GM18526 (cell line): Measurements from ENCODE around the gene SLC17A2.

ENCODE experiments used
- POLR2A ChIP-seq: IDR thresholded peaks from 3 replicates; pipeline ENCODE4 v1.6.1; 2011; ENCODE audit not compliant: insufficient read length; ENCODE audit errors: extremely low read depth

Gene SLC17A2

DNA sequence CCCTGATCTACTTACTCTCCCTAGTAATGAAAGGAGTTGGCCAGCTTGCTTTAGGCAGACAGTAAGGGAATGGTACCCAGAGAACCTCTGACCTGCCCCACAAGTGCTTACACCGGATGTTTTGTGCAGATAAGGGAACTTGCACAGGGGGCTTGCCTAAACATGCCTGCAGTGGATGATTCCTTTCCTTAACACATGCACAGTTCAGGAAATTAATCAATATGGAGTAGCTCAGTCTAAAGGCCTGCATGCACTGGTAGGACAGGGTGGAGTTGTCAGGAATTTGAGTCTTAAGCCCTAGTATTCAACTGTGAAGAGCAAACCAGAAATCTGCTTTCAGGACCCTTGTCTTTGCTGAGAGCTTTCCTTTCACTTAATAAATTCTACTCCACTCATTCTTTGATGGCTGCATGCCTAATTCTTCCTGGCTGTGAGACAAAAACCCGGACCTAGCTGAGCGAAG is 28.2 kb upstream of the SLC17A2 start:
- TF ChIP-seq POLR2A = no peak

DNA sequence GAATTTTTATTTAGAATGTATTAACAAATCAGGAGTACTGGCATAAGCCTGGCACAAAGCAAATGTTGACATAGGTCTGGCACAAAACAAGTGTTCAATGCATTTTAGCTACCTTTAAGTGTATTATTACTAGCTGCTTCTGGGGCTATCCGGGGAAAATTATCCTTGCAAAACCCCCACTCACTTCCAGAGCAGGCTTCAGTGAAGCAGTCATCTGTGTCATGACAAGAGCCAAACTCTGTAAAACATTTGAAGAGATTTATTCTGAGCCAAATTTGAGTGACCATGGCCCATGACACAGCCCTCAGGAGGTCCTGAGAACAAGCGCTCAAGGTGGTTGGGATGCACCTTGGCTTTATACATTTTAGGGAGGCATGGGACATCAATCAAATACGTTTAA is 25.7 kb upstream of the SLC17A2 start:
- TF ChIP-seq POLR2A = no peak

DNA sequence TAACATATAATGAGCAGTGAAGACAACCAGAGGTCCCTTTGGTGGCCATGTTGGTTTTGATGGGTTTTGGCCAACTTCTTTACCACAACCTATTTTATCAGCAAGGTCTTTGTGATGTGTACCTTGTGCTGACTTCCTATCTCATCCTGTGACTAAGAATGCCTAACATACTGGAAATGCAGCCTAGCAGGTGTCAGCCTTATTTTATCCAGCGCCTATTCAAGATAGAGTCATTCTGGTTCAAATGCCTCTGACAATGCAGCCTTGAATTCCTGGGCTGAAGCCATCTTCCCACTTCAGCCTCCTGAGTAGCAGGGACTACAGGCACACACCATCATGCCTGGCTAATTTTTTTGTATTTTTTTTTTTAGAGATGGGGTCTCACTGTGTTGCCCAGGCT is 24.3 kb upstream of the SLC17A2 start:
- no peak for TF ChIP-seq POLR2A

DNA sequence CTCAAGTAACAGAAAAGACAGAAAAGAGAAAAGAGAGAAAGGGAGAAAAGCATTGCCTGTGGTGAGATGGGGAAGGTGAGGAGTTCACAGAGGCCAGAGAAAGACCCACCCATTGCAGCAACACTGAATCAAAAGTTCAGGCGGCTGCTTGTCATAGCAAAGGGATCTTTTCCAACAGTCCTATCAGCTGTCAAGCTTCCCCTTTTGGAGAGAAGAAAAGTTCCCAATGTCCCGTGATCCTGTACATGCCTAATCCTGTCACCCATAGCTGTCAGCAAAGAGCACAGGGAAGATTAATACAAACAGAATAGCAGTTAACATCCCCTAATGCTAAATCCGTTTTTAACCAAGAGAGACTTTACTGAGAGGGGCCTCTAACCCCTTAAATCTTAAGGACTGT is 23.2 kb upstream of the SLC17A2 start:
- TF ChIP-seq POLR2A = no peak

DNA sequence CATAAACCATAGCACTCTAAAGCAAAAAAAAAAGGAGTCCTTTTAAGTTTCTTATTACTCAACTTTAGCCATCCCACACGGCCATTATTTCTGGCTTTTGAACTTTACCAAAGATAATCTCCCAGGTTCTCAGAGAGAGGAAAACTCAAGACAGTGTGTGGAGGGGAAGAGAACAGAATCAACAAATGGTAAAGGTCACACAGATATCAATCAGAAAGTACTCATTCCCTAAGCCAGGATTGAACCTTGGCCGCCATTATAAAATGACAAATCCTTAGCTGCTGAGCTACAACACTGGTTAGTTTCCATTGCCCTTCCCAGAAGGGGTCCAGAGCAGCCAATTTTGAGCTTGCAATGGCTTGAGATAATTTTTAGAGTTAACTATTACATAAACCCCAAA is 22.0 kb upstream of the SLC17A2 start:
- no peak for TF ChIP-seq POLR2A

DNA sequence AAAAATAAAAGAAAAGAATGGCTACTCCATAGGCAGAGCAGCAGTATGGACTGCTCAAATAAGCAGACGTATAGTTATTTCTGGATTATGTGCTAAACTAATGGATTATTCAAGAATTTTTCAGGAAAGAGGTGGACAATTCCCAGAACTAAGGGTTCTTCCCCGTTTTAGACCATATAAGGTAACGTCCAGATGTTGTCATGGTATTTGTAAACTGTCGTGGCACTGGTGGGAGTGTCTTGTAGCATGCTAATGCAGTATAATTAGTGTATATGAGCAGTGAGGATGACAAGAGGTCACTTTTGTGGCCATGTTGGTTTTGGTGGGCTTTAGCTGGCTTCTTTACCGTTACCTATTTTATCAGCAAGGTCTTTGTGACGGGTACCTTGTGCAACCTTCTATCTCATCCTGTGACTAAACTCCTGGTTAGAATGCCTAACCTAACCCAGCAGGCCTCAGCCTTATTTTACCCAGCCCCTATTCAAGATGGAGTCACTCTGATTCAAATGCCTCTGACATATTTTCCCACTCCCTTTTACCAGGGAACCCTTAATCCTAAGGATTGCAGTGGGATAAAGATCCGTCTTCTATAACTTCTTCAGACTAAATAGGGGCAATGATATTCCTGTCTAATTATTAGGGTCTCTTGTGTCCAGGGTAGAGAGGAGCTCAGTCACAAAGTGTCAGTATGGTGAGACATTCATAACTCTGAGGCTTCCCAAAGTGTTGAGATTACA is 21.0 kb upstream of the SLC17A2 start:
- TF ChIP-seq POLR2A = no peak

DNA sequence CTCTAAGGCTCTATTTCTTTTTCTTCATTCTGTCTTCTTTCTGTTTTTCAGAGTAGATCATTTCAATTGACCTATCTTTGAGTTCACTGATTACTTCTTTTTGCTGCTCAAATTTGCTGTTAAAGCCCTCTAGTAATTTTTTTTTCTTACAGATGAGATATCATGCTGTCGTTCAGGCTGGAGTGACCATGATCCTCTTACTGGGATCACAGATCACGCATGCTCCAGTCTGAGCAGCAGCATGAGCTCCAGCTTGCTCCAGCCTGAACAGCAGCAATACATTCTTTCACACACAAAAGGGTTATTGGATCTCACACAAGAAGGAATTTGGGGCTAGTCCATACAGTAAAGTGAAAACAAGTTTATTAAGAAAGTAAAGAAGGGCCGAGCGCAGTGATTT is 19.8 kb upstream of the SLC17A2 start:
- no peak for TF ChIP-seq POLR2A

DNA sequence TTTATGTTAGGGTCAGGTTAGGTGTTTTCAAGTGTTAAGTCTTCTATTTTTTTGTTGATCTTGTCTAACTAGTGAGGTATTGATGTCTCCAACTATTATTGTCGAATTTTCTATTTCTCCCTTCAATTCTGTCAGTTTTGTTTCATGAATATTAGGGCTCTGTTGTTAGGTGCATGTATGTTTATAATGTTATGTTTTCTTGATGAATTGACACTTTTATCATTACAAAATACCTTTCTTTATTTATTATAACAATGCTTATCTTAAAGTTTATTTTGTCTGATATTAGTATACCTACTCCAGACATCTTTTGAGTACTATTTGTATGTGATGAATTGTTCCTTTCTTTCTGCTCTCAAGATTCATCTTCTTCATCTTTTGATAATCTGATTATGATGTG is 19.2 kb upstream of the SLC17A2 start:
- no peak for TF ChIP-seq POLR2A

DNA sequence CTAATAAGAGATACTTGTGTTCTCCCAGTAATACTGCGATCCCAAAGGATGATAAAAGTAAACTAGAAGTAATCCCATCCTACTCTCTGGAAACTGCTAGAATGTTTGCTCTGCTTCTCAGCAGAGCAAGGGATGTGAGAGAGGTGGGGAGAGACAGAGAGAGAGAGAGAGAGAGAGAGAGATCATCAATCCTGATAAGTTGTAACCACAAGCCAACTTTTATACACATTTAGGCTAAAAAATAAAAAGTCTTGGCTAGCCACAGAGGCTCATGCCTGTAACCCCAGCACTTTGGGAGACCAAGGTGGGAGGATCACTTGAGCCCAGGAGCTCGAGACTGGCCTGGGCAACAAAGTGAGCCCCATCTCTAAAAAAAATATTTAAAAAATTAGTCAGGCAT is 16.1 kb upstream of the SLC17A2 start:
- no peak for TF ChIP-seq POLR2A

DNA sequence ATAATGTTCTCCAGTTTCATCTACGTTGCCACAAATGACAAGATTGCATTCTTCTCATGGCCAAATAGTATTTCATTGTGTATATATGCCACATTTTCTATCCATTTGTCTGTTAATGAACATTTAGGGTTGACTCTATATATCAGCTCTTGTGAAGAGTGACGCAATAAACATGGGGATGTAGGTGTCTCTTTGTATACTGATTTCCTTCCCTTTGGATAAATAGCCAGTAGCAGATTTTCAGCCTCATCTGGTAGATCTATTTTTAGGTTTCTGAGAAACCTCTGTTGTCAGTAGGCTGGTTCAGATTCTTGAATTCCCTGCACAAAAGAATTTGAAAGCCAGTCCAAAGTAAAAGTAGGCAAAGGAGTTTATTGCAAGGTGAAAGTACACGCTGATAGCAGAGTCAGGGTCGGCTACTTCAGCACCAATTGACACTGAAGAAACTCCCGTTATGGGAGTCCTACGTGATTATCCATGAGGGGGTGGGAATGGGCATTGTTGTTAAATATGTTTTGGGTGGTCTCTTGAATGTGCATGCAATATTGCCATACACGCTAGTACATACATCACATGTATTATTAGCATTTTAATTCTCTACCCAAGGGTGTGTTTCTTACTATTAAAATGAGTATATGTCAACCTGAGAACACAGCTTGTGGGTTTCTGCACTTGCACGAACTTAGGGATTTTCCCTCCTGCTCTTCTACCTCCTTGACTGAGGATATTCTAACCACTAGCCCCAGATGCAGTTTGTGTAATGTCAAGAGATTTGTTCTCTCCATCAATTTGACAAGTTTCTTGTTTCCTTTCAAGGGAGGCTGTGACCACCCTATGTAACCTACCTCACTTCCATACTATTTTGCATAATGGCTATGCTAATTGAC is 14.4 kb upstream of the SLC17A2 start:
- no peak for TF ChIP-seq POLR2A

DNA sequence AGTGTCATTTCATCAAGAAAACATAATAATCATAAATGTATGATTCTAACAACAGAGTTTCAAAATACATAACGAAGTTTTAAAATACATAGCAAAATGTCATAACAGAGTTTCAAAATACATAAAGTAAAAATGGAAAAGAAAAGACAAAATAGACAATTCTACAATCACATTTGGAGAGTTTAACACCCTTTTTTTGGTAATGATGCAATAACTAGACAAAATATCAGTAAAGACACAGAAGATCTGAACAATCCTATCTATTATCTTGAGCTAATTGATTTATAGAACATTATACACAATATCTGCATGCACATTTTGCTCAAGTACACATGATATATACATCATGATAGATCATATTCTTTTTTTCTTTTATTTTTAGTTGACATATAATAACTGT is 13.4 kb upstream of the SLC17A2 start:
- TF ChIP-seq POLR2A = no peak

DNA sequence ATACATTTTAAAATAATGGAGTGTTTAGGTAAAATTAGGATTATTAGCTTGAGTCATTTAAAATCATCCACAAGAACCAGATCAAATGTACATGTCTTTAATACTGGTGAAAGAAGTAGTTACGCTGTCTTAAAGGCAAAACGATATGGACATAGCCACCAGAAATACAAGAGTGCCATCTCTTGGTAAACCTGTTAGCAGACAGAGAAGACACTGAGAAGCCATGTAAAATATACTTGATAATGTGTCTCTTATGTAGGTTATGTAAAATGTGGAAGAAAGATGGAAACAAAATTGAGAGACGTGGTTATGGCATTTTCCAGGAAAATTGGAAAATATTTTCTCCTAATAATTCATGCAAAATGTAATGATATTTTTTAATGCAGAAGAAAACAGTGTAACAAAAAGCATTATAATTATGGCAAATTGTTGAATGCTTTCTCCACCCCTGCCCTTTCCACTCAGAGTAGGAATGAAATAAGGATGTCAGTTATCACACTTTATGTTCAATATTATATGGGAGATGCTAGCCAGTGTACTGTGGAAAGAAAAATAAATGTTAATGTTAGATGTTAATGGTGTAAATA is 12.2 kb upstream of the SLC17A2 start:
- no peak for TF ChIP-seq POLR2A

DNA sequence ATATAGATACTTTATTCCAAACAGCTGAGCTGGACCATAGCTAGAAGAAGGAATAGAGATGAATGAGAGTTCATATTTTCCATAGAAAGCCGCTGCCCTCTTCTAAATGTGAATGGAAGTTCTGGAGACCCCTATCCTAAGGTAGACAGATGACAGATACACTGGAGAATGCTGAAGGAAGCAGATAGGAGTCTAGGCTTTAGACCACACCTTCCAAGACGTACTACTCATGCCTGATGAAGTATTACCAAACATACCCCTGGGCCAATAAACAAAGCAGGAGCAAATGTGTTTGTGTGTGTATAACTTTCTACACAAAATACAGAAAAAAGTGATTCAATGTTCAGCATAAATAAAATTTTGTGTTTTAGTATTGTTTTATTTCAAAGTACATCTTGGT is 9.1 kb upstream of the SLC17A2 start:
- TF ChIP-seq POLR2A = no peak

DNA sequence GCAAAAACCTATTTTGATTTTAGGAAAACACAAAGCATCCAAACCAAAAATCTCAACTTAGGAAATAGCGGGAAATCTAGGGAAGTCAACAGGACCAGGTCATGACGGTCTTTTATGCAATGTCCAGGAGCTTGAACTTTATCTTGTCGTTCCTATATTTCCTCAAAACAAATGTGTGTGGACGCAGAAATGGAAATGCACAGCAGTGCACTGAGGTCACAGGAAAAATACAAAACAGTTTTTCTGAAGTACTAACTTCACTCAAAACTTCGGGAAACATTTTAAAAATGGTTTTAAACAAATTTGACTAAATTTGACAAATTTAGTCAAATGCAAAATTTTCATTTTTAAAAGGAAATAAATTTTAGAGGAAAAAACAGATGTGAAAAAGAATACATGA is 5.5 kb upstream of the SLC17A2 start:
- TF ChIP-seq POLR2A = no peak

DNA sequence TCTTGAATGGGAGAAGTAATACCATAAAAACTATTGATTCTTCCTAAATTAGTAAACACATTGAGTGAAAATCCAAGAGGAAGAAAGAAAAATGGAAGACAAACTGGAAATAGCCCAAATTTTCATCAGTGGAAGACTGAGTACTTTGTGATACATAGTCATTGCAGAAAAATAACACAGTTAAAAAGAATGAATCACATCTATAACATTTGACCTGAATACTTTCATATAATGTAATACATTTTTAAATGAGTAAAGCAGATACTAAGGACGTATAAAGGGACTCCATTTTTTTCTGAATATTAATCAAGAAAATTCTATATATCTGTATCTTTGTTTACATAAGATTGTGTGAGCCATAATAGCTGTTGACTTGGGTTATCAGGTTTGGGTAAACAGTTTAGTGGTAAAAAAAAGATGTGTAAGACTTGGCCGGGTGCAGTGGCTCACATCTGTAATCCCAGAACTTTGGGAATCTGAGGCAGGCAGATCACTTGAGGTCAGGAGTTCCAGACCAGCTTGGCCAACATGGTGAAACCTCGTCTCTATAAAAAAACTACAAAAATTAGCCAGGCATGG is 4.3 kb upstream of the SLC17A2 start:
- no peak for TF ChIP-seq POLR2A

DNA sequence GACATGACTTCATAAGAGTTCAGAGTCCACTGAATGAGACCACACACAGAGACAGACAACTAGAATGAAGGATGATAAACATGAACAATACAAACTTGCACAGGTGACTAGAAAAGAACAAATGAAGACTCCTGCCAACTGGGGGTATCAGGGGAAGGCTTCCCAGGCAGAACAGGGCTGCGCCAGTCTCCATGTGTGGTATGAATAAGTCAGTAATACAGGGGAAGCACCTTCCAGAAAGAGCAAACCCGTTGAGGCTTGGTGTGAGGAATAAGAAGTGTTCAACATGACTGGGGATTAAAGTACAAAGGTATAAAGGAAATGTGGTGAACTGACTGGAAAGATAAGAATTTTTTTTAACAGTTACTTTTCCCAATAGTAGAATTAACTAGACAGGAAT is 3.7 kb upstream of the SLC17A2 start:
- no peak for TF ChIP-seq POLR2A
